GM18507 (cell line): ENCODE measurements around the gene FAM227A.
A peak's percentile ranks its signal among the peaks of the same experiment; 100 is the strongest.
"Not testable (repeated sequence)": the region's sequence is repeated elsewhere in the genome, so short reads cannot be mapped to it uniquely, and the experiment has no call there.

Experiments
- DNase-seq: peaks from one replicate; pipeline ENCODE4 v3.0.0; 2011; ENCODE audit warnings: low read depth; ENCODE audit not compliant: insufficient read length; ENCODE audit errors: extremely low spot score
- FAIRE-seq: peaks from 2 replicates; lab custom pipeline; 2011; peaks lifted over from hg19 to GRCh38; lab: Jason Lieb, UNC

The FAM227A gene

GRCh38 chr22:38614332-38615063 lies 41.7 kb downstream of the FAM227A start:
- no peak for FAIRE-seq
- no peak for DNase-seq

- DNase-seq (no peak), FAIRE-seq (no peak)
Observed at GRCh38 chr22:38613588-38613987, 42.6 kb downstream of the FAM227A start.

GRCh38 chr22:38612217-38613006 lies 43.8 kb downstream of the FAM227A start:
- FAIRE-seq (no peak), DNase-seq (no peak)

- DNase-seq, result no peak
- no peak for FAIRE-seq
Observed at GRCh38 chr22:38611559-38611958, 44.6 kb downstream of the FAM227A start.

- DNase-seq (no peak), FAIRE-seq (no peak)
Observed at GRCh38 chr22:38610234-38610633, 46.0 kb downstream of the FAM227A start.

- DNase-seq, result no peak
- FAIRE-seq, result no peak
Observed at GRCh38 chr22:38608992-38609750, 47.0 kb downstream of the FAM227A start.

- FAIRE-seq (no peak), DNase-seq (no peak)
Observed at GRCh38 chr22:38607680-38608079, 48.5 kb downstream of the FAM227A start.

GRCh38 chr22:38602166-38602565 lies 54.0 kb downstream of the FAM227A start:
- DNase-seq, result no peak
- no peak for FAIRE-seq

- DNase-seq (no peak), FAIRE-seq (no peak)
Observed at GRCh38 chr22:38601221-38601764, 54.9 kb downstream of the FAM227A start.

- FAIRE-seq (no peak), DNase-seq (no peak)
Observed at GRCh38 chr22:38599466-38599865, 56.7 kb downstream of the FAM227A start.

- not testable (repeated sequence) for FAIRE-seq
Observed at GRCh38 chr22:38582923-38583322, 73.3 kb downstream of the FAM227A start.

GRCh38 chr22:38578505-38578904 lies 77.7 kb downstream of the FAM227A start:
- DNase-seq (no peak), FAIRE-seq (no peak)

More at GRCh38 chr22:38582923-38583322, 73.3 kb downstream of the FAM227A start:
- DNase-seq, result not testable (repeated sequence)

GRCh38 chr22:38572065-38572464 lies 84.1 kb downstream of the FAM227A start:
- peak; percentile 88 for FAIRE-seq
- DNase-seq, result no peak

GRCh38 chr22:38570779-38571364 lies 85.3 kb downstream of the FAM227A start:
- DNase-seq, result no peak
- no peak for FAIRE-seq

- DNase-seq, result peak; percentile 99
- FAIRE-seq, result peak; percentile 87
Observed at GRCh38 chr22:38569972-38570778, 86.0 kb downstream of the FAM227A start, which contains the start of gene DMC1. TSS of gene DMC1 (minus strand) at chr22:38570183. CDS start at chr22:38568256, 1,927 bp downstream.

GRCh38 chr22:38569181-38569971 lies 86.8 kb downstream of the FAM227A start:
- FAIRE-seq, result no peak
- DNase-seq, result no peak

GRCh38 chr22:38567531-38568285 lies 88.5 kb downstream of the FAM227A start:
- FAIRE-seq (no peak), DNase-seq (no peak)
